HG03521 (cell line): ENCODE data around the gene GNG13.
"Not testable (repeated sequence)": the region's sequence is repeated elsewhere in the genome, so short reads cannot be mapped to it uniquely, and the experiment has no call there.

Experiments used
- ATAC-seq: cut with Tn5 transposase; IDR thresholded peaks from one replicate; pipeline ENCODE4 v1.9.1; 2021; ENCODE audit warnings: mild to moderate bottlenecking, moderate library complexity; ENCODE audit not compliant: unreplicated experiment

Gene GNG13

GRCh38 chr16:799948-800833 is at the start of gene GNG13:
TSS of gene GNG13 (minus strand) at chr16:800734. CDS start at chr16:799077, 1,657 bp downstream.
- no peak for ATAC-seq

- no peak for ATAC-seq
Measured at GRCh38 chr16:848510-849253, 48.1 kb upstream of the GNG13 start.

GRCh38 chr16:847681-848445 is 47.3 kb upstream of the GNG13 start:
- ATAC-seq: no peak

- ATAC-seq: no peak
Measured at GRCh38 chr16:847151-847550, 46.6 kb upstream of the GNG13 start.

GRCh38 chr16:845351-845745 is 44.8 kb upstream of the GNG13 start:
- ATAC-seq: no peak

- no peak for ATAC-seq
Measured at GRCh38 chr16:844638-845350, 44.3 kb upstream of the GNG13 start.

GRCh38 chr16:843771-844170 is 43.2 kb upstream of the GNG13 start:
- no peak for ATAC-seq

- ATAC-seq: no peak
Measured at GRCh38 chr16:842711-843560, 42.4 kb upstream of the GNG13 start.

- no peak for ATAC-seq
Measured at GRCh38 chr16:842061-842476, 41.5 kb upstream of the GNG13 start.

- ATAC-seq: no peak
Measured at GRCh38 chr16:841455-842060, 41.0 kb upstream of the GNG13 start.

GRCh38 chr16:840561-841454 is 40.3 kb upstream of the GNG13 start:
- no peak for ATAC-seq

- ATAC-seq: no peak
Measured at GRCh38 chr16:839643-840408, 39.3 kb upstream of the GNG13 start.

- no peak for ATAC-seq
Measured at GRCh38 chr16:838741-839140, 38.2 kb upstream of the GNG13 start.

- not testable (repeated sequence) for ATAC-seq
Measured at GRCh38 chr16:836822-837221, 36.3 kb upstream of the GNG13 start.

- no peak for ATAC-seq
Measured at GRCh38 chr16:836221-836620, 35.7 kb upstream of the GNG13 start.

- no peak for ATAC-seq
Measured at GRCh38 chr16:835373-835772, 34.8 kb upstream of the GNG13 start.

GRCh38 chr16:833411-833810 is 32.9 kb upstream of the GNG13 start:
- no peak for ATAC-seq
